NCI-H748 treated with DMSO at 0.1 percent for 48 hours (cell line): ENCODE measurements around the gene GMIP.

ENCODE experiments used
- DNase-seq: peaks from one replicate; lab custom pipeline; 2025; lab: John Stamatoyannopoulos, UW

GMIP gene

DNA sequence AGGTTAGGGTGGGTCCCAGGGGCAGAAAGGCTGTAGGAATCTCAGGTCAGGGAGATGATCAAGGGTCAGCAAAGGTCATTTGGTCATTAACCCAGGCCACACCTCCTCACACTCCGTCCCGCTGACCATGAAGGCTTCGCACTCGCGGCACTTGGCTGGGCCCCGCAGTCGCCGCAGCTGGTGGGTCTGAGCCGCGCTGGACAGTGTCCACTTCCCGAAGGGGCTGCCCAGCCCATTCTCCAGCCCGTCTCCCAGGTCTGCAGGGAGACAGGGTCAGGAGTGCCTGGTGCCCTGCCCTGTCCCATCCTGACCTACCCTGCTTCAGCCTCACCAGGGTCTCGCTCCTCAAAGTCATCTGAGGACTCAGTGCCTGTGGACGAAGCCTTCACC, 8.1 kb downstream of the GMIP start:
- no peak for DNase-seq

DNA sequence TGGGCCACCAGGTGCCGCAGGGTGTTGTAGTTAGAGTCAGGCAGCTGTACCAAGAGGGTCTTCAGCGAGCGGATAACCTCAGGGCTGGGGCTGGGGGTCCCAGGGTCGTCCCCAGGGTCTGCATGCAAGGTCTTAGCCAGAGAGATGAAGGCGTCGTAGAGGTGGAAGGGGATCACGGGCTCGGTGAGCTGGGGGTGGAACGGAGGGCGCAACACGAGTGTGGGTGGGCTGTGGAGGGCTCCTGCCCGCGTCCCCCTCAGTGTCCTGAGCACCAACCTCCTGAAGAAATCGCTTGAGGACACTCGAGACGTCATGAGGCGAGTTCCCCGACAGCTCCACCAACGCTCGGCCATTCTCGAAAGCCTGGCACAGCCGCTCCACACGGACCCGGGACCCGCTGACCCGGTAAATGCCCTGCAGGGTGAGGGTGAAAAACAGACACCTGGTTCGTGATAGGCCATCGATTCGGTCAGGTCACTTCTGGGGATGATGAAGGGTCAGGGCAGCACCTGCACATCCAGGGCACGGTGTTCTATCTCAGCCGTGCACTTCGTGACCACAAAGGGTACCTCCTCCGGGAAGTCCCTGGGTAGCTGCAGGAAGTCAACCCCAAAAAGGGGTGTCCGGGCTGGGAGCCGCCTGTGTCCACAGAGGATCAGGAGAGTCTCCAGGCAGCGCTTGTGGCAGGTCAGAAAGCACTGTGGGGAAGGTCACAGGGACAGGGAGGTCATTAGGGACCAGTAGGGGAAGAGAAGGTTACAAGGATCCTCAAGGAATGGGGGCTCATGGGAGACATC, 8.7 kb downstream of the GMIP start:
- DNase-seq: no peak

DNA sequence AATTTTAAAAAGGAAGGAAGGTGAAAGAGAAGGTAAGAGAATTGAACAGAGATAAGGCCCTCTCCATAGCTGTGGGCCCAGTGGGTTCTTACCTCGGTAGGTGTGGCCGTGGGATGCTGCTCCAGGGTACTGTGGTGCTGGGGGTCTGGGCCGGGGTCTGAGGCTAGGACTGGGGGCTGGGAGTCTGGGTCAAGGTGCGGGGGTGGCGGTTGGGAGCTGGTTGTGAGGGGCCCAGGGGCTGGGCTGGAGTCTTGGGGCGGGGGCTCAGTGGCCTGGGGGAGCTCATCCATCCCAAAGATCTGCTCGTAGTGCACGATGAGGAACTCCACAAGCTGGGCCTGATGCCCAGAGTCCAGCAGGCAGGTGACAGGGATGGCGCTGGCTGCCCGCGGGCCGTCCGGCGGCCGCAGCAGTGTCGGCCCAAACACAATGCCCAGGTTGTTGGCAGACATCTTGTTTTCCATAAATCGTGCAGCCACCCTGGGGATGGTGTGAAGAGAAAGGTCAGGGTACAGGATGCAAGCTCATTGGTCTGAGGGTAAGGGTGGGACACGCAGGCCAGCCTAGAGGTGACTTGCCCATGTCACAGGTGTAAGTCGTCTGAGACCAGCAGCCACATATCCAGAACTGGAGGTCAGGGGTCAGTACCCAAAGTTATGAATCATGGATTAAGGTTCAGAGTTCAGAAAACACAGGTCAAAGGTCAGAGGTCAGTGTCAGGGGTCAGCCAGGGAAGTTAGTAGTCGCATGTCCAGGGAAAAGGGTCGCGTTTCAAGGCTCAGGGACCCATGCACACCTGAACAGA, 9.5 kb downstream of the GMIP start:
- DNase-seq: no peak

DNA sequence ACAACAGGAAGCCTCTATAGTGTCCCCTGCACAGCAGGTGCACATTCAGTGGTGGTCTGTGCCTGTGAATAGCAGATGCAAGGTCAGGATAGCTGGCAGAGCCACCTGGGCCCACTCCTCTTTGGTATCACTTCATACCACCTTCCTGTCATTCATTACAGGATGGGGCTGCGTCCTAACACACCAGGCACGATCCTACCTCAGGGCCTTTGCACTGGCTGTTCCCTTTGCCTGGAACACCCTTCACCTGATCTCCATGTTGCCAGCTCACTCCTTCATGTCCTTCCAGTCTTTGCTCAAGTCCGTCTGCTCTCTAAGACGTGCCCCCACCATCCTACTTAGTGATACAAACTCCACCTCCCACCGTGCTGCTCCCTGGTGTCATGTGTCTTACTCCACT, 10.8 kb downstream of the GMIP start:
- DNase-seq: no peak

DNA sequence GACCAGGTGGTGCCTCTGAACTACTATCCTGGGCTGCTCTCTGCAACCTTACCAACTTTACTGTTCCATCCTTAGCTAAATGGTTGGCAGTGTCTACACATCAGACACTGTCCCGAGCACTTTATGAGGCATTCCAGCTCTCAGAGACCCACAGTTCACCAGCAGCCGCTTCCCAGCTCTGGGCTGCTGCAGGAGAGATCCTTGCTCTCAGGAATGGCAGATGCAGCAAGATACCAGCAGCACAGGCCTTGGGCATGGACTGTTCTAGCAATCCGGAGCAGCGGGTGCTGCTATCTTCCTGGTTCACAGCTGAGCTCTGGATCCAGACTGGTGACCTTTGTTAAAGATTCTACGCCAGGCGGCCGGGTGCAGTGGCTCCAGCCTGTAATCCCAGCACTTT, 12.1 kb downstream of the GMIP start:
- no peak for DNase-seq

DNA sequence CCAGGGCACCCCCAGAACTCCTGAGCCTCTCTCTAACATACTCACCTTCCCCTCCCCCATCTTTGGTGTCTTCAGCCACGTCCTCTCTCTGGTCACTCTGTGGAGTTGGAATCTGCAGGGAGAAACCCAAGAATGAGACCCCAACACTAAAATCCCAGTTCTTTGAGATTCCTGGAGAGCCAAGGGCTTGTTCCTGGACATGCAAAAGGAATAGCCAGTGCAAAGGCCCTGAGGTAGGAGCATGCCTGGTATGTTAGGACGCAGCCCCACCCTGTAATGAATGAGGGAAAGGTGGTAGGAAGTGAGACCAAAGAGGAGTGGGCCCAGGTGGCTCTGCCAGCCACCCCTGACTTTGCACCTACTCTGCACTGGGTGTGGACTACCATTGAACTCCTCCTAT, 13.0 kb downstream of the GMIP start:
- DNase-seq: no peak

DNA sequence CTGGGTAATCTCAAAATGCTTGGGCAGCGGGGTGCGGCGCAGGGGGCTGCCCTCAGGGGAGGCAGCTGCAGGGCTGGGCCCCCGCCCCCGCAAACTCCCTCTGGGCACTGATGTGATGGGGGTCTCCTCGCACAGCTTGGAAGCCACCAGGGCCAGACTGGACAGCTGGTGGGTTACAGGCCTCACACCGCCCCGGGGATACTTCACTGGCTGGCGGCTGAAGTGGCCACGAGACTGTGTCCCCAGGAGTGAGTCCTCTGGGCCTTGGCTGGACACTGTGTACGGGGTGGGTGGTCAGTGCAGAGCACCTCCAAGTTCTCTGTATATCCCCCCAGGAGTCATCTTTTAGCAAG, 13.4 kb downstream of the GMIP start:
- DNase-seq: no peak

DNA sequence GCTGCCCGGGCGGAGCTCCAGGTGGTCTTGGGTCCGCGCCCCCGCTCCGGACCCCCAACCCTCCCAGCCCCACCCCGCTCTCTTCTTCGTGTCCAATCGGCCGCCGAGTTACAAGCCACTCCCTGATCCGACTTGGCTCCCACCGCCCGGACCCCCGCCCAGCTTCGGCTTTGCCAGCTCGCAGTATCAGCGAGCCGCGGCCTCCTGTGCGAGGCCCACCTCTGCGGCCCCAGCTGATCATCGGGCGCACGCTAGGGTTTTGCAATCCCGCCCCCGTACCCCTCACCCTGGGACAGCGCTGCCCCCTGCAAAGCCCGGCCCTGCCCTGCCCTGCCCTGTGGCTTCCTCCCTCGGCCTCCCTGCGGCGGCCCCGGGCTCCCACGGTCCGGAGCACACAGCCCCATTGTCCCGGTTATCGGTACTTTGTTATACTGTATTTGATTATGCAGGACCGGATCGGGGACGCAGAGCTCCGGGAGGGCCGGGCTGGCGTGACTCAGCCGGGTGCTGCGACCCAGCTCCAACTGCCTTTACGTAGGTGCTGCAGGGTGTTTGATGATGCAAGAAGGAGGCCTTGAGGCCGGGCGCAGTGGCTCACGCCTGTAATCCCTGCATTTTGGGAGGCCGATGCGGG, 14.8 kb downstream of the GMIP start:
- peak; percentile 37 for DNase-seq

DNA sequence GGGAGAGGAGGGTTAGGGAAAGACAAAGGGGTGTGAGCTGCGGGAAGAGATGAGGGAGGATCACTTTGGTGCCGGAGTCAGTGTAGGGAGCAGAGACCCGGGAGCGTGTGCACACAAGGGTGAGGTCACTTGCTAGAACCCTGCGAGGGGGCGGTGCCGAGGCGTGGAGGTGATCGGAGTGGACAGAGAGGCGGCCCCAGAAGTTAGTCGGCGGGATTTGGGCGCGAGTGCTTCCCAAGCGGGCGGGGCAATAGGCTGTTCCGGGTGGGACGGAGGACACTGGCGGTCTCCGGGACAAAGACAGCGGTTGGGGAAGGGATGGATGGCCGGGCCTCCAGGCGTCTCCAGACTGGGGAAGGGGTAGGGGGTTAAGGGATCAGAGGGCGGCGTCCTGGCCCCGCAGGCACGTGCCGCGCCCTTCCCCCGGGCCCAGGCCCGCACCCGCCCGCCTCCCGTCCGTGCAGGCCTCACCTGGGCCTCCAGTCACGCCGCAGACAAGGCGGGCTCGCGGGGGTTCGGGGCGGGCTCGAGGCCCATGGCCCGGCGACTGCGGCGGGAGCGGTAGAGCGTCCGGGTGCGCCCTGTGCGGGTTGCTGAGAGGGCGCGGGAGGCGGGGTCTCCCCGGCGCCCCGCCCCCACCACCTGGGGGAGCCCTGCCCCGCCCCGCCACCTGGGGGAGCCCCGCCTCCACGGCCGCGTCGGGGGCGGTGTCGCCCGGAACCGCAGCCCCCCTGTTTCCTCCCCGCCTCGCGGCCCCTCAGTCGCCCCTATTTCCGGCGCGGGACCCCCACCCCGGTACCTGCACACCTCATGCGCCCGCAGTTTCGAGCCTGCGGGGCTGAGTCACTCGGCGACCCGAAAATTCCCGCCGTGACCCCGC, 15.6 kb downstream of the GMIP start, which contains the start of gene LPAR2:
LPAR2 (minus strand) TSS at position 600 of the 880 bp plus-strand sequence. CDS start 945 bp downstream, outside the sequence.
- DNase-seq: peak; percentile 43

DNA sequence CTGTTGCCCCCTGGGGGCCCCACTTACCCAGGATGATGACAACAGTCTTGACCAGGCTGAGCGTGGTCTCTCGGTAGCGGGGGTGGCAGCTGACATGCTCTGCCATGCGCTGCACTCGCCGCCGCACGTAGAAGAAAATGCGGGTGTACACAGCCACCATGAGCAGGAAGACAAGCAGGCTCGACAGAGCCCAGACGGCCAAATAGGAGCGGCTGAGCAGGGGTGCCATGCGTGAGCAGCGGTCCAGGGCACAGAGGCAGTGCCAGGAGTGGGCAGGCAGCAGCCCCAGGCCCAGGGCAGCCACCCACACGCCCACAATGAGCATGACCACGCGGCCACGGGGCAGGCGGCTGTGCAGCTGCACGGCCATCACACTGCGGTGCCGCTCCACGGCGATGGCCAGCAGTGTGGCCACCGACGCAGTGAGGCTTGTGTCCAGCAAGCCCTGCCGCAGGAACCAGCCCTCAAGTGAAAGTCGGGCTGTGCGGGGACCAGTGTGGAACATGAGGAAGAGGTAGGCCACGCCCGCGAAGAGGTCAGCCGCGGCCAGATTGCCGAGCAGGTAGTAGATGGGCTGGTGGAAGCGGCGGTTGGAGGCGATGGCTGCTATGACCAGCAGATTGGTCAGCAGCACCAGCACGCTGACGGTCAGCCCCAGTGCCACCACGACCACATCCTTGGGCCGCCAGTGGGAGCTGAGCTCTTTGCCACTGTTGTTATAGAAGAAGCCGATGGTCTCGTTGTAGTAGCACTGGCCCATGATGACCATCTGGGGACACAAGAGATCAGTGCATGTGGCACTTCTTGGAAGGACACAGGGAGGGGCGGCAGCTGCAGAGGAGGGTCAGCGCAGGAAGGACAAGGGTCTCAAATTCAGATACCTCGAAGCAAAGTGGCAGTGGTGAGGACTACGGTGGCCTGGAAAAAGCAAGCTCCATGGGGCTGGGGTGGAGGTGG, 16.7 kb downstream of the GMIP start:
- DNase-seq: no peak

DNA sequence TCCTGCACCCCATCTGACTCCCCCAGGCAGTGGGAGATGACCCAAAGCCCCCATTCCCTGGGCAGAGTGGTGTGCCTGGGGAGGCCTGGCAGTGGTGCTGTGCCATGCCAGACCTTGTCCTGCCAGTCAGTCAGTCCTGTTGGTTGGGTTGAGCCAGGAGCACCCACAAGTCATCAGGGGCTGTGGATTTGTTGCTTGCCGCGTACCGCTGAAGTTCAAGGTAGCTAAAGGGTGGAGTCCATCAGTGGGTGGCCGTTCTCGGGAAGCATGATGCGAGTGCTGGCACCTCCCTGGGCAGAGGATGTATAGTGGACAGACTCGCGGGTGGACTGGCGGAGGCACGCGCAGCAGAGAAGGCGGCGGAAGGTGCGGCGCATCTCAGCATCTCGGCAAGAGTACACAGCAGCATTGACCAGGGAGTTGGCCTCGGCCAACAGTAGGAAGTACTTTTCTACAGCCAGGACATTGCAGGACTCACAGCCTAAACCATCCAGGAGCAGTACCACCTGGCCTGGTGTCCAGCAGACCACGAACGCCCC, 19.4 kb downstream of the GMIP start:
- DNase-seq: no peak

DNA sequence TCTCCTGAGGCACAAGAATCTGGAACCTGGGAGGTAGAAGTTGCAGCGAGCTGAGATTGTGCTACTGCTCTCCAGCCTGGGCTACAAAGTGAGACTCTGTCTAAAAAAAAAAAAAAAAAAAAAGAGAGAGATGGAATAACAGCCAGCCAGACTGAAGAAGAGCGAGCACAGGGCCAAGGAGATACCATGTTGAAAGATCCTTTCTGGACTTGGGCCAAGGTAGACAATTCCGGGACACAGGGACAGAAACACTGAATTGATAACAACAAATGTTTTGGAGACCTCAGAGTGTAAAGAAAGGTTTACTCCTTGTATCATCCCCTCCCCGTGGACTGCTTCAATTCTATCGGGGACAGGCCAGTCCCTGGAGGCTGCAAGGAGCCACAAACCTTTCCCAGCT, 20.1 kb downstream of the GMIP start:
- no peak for DNase-seq

DNA sequence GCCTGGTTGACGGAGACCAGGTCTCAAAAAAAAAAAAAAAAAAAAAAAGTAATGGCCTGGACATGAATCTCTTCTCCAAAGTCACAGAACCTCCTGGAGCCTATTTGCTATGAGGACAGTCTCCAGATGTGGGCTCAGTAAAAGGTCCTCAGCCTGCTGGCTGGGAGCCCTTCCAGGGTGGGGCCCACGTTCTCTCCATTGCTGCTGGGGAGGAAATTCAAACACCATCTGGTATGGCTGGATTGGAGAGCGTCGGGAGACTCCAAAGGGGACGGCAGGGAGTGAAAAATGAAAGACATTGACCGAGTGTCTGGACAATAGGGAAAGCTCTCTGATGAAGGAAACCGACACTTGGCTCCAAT, 23.6 kb downstream of the GMIP start:
- no peak for DNase-seq

DNA sequence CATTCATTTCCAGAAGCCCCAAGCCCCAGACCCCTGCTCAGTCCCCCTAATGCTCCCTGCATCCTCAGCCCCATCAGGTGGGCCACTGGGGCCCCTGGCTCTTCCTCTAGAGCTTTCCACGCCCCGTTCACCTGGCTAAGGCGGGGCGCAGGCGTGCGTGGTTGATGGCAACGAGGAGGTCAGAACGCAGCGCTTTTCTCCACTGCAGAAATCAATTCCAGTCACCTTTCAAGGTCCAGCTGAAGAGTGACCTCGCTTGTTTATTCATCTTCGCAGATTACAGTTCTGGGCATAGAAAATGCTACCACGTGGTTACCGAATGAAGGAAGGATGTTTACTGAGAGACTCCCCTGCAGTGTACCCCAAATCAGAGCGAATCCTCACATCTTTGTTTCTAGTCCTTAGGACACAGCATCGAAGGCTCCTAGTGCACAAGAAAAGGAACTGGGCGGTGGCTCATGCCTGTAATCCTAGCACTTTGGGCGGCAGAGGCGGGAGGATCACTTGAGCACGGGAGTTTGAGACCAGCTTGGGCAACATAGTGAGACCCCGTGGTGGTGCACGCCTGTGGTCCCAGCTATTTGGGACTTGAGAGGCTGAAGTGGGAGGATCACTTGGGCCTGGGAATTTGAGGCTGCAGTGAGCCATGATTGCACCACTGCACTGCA, 24.1 kb downstream of the GMIP start:
- no peak for DNase-seq

DNA sequence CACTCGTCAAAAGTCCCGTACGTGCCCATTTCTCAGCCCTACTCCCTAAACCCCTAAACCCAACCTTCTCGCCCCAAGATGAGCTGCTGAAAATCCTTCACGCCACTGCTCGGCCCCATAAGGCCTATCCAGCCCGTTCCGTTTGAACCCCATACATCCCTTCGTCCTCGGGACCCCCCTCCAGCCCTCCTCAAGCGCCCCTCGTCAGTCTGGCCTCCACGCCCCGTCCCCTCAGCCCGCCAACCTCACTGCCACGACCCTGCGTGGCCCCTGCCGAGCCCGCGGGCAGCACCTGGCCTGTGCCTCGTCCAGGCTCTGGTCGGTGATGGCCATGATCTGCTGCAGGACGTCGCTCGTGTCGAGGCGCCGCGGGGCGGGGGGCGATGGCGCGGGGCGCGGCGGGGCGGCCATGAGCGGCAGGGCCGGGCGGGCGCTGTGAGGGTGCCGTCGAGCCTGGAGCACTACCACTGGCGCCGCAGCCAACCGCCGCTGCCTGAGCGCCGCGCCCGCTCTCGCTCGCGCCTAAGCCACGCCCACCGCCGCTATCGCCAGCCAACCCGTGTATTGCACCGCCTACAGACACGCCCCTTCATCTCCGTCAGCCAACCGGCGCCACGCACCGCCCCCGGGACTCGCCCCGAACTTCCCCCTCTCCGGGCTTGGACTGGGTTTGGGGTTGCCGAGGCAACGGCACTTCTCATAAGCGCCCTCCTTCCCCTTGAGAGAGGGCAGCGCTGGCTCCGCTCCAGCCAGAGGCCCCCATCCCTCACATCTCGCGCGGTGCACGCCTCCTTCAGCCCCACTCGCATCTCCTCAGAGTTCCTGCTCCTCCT, 25.0 kb downstream of the GMIP start, which contains the start of gene PBX4:
PBX4 (minus strand) TSS at position 469 of the 833 bp plus-strand sequence; CDS start at position 411, 58 bp downstream.
- DNase-seq: peak; percentile 98

DNA sequence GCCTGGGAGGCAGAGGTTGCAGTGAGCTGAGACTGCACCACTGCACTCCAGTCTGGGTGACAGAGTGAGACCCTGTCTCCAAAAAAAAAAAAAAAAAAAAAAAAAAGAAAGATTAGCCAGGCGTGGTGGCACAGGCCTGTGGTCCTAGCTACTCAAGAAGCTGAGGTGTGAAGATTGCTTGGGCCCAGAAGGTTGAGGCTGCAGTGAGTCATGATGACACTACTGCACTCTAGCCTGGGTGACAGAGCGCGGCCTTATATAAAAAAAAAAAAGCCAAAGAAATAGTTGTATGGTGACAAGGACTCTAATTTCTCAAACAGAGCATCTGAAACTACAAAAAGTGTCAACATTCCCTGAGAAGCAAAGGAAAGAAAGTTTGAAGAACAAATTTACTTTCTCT, 28.4 kb downstream of the GMIP start:
- DNase-seq: no peak

DNA sequence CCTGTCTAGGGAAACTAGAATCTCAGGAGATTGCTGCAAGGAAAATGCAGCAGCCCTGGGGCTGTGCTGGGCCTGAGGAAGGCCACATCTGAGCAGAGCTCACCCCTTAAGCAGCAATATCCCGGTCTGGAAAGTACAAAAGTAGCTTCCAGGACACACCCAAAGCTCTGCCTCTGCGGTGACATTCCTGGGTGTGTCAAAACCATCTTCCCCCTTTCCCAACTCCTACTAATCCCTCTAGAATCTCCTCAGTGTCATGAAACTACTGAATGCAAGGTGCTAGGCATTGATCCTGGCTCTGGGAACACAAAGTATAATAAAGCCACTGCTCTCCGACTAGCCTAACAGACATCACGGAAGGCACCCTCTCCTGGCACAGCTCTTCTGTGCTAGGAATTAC, 30.0 kb downstream of the GMIP start:
- DNase-seq: no peak

DNA sequence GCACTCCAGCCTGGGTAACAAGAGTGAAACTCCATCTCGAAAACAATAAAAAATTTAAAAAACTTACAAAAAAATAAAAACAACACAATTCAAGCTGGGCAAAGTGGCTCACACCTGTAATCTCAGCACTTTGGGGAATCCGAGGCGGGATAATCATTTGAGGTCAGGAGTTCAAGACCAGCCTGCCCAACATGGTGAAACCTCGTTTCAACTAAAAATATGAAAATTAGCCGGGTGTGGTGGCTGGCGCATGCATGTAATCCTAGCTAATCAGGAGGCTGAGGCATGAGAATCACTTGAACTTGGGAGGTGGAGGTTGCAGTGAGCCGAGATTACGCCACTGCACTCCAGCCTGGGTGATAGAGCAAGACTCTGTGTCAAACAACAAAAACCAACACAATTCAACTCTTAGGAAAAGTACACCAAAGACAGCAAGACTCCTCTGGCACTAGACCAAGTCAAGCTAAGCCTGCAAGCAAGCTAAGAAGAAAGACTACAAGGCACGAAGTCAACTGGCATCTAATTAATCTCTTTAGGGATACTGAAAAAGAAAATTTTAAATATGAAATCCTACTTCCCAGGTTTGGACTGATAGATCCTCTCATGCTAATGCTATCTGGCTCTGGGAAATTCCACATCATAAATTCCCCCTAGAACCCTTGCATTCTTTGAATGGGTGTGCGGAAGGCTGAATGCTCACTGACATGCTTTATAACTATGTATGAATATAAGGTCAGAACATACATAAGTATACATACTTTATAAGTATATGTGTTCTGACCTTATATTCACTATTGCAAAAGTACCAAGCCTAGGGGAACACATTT, 32.9 kb downstream of the GMIP start:
- no peak for DNase-seq
